ENCODE data around the gene GMEB2.

GRCh38 chr20:63558804-63559484 is 68.0 kb downstream of the GMEB2 start:
- TF ChIP-seq POLR2A (IDR thresholded peaks at IDR 0.05) (no peak), CTCF (IDR thresholded peaks at IDR 0.05) (no peak)
